Measurements from ENCODE around the gene PLEKHG5.

The PLEKHG5 gene

DNA sequence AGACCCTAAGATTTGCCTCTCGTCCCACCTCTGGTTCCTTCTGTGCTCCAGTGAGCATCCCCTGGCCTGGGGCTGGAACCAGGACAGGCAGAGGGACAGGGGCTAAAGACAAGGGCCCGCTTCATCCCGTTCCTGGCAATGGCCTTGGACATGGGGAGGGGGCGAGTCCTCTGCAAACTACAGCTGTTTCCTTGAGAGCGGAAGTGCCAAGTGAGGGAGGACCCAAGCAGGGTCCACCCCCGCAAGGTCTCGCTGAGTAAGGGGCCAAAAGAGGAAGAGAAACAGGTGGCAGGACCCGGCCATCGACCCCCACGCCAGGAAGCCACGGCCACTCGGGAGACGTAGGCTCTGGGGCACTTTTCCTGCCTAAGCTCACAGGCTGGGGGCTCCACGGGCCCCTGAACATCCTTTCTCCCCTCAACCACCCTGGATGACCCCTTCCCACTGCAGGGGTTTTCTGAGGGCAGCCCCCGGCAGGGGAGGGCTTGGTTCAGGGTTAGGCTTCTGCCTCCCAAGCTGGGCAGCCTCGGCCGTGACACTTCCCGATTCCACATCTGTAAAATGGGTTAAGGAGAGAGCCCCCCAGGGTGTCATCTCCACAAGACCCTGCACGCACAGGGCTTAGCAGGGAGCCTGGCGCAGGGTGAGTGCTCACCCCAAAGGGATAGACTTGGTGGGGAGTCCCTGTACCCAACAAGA, 17.9 kb upstream of the PLEKHG5 start:
- DNase-seq, result no peak

GRCh38 chr1:6508816-6509189, 17.3 kb upstream of the PLEKHG5 start:
- no peak for DNase-seq

DNA sequence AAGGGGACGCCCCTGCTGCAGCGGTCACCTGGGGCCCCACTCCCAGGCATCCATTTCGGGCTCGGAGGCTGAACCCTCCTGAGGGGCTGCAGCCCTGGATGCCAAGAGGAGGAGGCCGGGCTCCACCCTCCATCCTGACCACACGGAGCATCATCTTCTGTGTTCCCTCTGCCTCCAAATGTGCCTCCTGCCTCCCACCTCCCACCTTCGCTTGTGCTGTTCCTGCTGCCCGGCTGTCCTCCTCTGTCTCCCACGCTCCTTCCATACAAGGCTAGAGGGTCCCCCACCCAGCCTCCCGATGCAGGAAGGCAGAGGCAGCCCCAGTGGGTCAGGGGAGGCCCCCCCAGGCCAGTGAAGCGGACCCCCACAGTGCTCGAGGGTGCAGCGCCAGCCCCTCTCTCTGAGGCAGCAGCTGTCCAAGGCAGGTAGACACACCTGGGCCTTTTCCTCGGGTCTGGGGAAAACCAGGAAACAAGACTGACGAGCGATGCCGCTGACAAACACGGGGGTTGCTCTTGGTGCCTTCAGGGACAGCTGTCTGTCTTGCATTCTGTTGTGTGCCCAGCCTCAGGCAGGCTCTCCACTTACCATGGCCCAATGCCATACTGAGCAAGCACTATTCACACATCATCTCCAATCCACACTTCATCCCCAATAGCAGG, 16.8 kb upstream of the PLEKHG5 start:
- DNase-seq, result no peak

GRCh38 chr1:6507461-6507911, 16.0 kb upstream of the PLEKHG5 start:
- DNase-seq, result no peak

GRCh38 chr1:6507037-6507428, 15.6 kb upstream of the PLEKHG5 start:
- no peak for DNase-seq

GRCh38 chr1:6506210-6507036, 15.0 kb upstream of the PLEKHG5 start:
- no peak for DNase-seq

DNA sequence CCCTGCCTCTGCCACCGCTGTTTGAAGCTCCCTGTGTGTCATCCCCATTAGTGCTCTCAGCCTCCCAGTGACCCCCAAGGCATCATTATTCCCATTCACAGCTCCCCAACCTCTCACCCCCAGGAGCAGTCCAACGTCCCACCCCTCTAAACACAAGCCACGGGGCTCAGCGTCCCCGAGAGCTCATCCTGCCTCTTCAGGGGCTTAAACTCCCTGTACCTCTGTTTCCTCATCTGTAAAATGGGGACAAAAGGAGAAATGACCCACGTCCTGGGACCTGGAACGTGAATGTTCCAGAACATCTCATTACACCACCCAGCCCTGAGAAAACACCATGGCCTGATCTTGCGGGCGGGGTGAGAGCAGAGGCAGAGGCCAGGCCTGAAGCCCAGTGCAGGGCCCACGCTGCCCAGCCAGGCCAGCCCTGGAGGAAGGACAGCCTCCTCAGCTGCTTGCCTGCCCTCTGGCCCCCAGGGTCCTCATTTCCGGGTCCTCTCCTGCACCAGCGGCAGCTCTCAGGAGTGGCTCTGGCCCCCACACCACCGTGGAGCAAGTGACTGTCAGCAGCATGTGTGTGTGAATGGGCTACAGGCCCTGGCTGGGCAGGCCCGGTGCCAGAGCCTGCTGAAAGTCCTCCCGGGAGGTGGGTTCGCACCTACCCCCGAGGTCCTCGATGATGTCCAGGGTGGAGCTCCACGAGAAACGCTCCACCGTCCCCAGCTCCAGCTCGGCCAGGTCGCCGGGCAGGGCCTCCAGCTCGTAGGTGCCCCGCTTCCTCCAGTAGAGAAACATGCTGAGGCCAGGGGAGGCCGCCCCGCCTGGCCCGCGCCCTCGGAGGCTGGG, 14.1 kb upstream of the PLEKHG5 start:
- no peak for DNase-seq

DNA sequence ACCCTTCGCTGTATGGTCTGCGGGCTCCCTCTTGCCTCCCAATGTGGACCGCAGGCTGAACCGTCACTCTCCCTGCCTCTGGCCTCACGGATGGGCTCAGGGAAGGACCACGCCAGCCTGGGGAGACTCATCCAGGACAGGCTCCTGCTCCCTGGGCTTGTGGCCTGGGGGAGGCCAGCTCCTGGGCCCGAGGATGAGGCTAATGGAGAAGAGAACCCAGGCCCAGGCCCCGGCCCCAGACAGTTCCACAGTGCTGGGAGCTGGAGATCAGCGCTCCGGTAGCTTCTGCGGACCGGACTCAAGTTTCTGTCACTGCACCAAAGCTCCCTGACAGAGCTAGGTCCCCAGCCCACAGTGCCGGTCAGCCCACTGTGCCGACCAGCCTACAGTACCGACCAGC, 13.4 kb upstream of the PLEKHG5 start:
- no peak for DNase-seq

DNA sequence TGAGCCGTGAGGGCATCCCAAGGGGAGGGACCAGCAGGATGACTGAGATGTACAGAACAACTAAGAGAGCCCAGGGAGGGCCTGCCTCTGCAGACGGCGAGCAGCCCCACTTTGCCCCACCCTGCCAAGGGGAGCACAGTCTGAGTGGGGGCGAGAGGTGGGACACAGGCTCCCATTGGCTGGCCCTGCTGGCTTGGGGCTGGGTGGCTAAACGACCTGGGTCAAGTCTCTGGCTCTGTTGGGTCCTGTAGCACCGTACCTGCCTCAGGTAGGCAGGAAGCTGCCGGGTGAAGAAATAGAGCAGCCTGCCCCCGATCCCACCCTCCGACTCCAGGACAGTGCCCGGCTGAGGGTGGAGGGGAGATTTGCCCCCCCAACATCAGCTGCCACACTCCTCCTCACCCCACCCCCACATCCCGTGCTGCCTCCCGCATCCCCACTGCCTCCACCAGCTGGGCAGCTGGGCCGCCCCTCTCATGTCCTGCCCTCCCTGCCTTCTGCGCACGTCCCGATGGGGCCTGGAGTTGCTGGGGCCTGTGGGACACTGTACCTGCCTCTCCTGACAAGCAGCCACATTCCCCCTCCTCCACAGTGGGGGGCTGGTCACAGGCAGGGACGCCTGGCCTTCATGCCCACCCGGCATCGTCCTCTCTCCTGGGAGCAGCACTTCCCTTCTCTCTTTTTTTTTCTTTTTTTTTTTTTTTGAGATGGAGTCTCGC, 12.6 kb upstream of the PLEKHG5 start:
- no peak for DNase-seq

- no peak for DNase-seq
Observed at GRCh38 chr1:6502000-6502891, 10.8 kb upstream of the PLEKHG5 start.

GRCh38 chr1:6501279-6501813, 9.9 kb upstream of the PLEKHG5 start:
- DNase-seq, result no peak

- DNase-seq, result no peak
Observed at GRCh38 chr1:6500544-6501278, 9.2 kb upstream of the PLEKHG5 start.

DNA sequence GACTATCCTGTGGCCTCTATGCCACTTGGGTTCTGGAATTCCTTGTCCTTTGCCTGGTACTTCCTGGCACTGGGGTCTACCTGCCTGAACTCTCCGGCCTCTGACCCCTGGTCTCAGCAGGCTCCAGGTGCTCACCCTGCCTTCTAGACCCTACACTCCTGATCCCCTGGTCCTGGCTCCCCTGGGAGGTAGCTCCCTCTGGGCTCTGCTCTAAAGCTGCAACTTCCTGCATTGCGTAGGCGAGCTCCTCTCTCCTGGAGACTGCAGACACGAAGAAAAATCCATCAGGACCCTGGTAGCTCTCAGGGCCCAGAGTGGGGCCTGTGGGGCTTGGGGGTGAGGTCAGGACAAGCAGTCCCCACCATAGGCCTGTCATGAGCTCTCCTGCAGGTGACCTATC, 7.8 kb upstream of the PLEKHG5 start:
- no peak for DNase-seq

DNA sequence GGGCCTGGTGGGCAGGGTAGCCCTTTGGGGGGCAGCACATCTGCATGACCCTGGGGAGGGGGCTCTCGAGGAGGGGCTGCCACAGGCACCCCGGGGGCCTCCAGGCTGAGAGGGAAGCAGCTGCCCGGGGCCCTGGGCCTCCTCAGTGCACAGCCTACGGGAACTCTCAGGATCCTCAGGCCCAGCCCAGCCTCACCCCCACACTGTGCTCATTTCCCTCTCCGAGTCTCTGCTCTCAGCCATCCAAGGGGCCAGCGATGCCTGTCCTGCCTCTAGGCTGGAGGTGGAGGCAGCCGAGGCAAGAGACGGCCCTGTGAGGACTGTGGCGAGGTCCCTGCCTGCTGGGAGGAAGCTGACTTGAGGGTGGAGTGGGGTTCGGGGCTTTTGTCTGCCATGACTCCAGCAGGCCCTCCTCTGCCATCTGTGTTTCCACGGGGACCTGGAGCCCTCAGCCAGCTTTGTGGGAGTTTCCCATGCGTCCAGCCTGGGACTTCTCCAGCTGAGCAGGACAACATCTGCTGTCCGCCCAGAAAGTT, 7.2 kb upstream of the PLEKHG5 start:
- DNase-seq, result no peak

DNA sequence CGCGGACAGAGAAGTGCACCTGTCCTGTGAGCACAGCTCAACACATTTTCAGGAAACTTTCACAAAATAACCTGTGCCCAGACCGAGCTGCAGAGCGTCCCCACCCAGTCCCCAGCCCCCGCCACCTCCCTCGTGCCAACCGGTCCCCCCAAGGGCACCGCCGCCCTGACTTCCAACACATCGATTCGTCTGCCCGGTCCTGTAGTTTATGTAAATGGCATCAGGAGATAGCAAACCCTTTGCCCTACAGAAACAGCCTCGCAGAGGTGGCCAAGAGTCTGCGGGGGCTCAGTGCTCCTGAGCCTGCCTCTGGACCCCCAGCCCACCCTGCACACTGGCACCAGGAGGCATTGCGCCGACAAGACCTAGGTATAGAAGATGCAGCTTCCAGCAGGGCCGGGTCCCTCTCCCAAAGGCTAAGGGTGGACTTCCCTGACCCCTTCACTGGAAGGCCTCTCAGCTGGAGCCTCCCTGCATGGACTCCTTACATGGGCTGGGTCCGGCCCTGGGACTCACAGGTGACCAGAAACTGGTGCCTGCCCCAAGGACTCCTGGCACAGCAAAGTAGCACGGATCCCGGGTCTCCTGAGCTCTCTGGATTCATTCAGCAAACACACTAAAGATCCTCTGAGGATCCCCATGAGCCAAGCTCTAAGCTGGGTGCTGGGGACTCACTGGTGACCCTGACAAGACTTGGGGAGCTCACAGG, 6.6 kb upstream of the PLEKHG5 start:
- no peak for DNase-seq

DNA sequence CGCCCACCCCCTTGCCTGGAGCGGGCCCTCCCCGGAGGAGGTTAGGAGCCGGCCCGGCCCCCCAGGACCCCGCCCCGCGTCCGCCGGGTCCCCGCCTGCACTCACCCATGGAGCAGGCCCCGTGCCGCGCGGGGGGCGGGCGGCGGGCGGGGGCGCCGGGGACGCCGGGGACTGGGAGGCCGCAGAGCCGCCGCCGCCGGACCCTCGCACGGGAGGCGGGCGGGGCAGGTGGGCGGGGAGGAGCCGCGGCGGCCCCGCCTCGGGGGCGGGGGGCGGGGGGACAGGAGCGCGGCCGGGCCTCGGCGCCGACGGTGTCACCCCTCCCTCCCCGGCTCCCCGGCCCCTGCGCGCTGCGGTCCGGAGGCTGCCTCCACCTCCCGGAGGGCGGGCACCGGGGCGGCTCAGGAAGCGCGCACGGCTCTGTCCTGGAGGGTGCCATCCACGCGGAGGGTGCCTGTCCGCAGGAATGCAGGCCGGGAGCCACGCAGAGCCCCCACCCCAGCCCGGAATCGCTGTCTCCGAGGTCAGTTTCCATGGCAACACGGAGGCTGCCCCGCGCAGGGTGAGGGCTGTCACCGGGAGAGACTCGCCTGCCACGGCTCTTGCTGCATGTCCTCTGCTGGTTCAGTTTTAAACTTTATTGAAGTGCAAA, 5.9 kb upstream of the PLEKHG5 start:
- peak; percentile 54 for DNase-seq

GRCh38 chr1:6496890-6497214, 5.4 kb upstream of the PLEKHG5 start:
- no peak for DNase-seq

GRCh38 chr1:6496365-6496721, 4.9 kb upstream of the PLEKHG5 start:
- DNase-seq, result no peak

Measured in CD4-positive, alpha-beta T cell treated with Interleukin-15 for 1 hour (primary cell).